K562 (cell line): Measurements from ENCODE around the gene KDM5A. TPM values are rescaled to one million over a fixed set of nuclear protein-coding genes. Genes with fewer than 3 reads are reported as not detected.

Experiments
- ATAC-seq: fragments of 200-7000 bp; cut with Tn5 transposase; 3 replicates; pipeline ENCODE4 v1.9.1; 2020; ENCODE audit warnings: moderate library complexity
- BruUV-seq: library from RNA; stranded (reverse); fragments of 400-500 nt; replicated peaks from 2 replicates; lab custom pipeline; 2021; lab: Mats Ljungman, UMichigan
- CTCF ChIA-PET: fragments of 300-600 bp; formaldehyde crosslinking; extraction: SDS; loops from one replicate; lab custom pipeline; 2021; ENCODE audit warnings: low intra/inter-chr PET ratio; lab: Yijun Ruan, JAX
- POLR2A ChIA-PET: fragments of 300-600, 350-650 bp; sonication (Branson Sonifier 250); formaldehyde crosslinking; extraction: SDS; loops from one replicate; lab custom pipeline; 2021; ENCODE audit warnings: antibody characterized with exemption, inconsistent platforms; lab: Yijun Ruan, JAX
- DNase-seq, 4 experiments: peaks; one replicate each; pipeline versions ENCODE4 v3.0.0 to v3.0.0-alpha.2; 2011 to 2018; ENCODE audit warnings: low spot score in 3 of 4, mixed read lengths in 3 of 4; ENCODE audit errors: extremely low read depth in 1 of 4
- FAIRE-seq: peaks from 2 replicates; lab custom pipeline; 2011; peaks lifted over from hg19 to GRCh38; lab: Jason Lieb, UNC
- H2AFZ ChIP-seq: 2 replicates; pipeline ENCODE4 v1.6.0; 2011; ENCODE audit warnings: low read depth, low read length, control low read depth, inconsistent platforms
- H3K27ac ChIP-seq: fragments of 200-600 bp; 3 replicates; pipeline ENCODE4 v1.8.0; 2011; ENCODE audit warnings: low read depth, mild to moderate bottlenecking, control low read depth, inconsistent platforms, low read length, moderate library complexity, mixed read lengths; ENCODE audit errors: extremely low read depth
- H3K27me3 ChIP-seq, 2 experiments: fragments of 300-600 bp in 1 of 2; 2 replicates in 1 of 2; 3 replicates in 1 of 2; pipeline versions ENCODE4 v1.6.0 to v1.8.0; 2011; ENCODE audit warnings: inconsistent platforms in 2 of 2, low read length in 2 of 2, mild to moderate bottlenecking in 1 of 2, mixed read lengths in 1 of 2, moderate library complexity in 1 of 2; ENCODE audit not compliant: control insufficient read depth in 2 of 2, insufficient read depth in 2 of 2
- H3K36me3 ChIP-seq: fragments of 300-600 bp; 3 replicates; pipeline ENCODE4 v1.8.0; 2011; ENCODE audit warnings: mild to moderate bottlenecking, low read length, inconsistent platforms; ENCODE audit not compliant: control insufficient read depth, insufficient read depth
- H3K4me1 ChIP-seq, 2 experiments: fragments of 200-600 bp in 1 of 2; replicated peaks in 1 of 2; 2 replicates in 1 of 2; 3 replicates in 1 of 2; pipeline versions ENCODE4 v1.5.1 to v1.8.0; 2011; ENCODE audit warnings: inconsistent platforms in 2 of 2, low read length in 2 of 2, mild to moderate bottlenecking in 1 of 2, mixed read lengths in 1 of 2, moderate library complexity in 1 of 2; ENCODE audit not compliant: control insufficient read depth in 2 of 2, insufficient read depth in 2 of 2
- H3K4me2 ChIP-seq: 2 replicates; pipeline ENCODE4 v1.6.1; 2011; ENCODE audit warnings: low read length, control low read depth, inconsistent platforms, mixed read lengths; ENCODE audit not compliant: insufficient read depth
- H3K4me3 ChIP-seq: fragments of 200-600 bp; sonication (generic), shearing (Covaris generic); 2 replicates; pipeline ENCODE4 v1.5.1; 2016; ENCODE audit warnings: control low read depth, inconsistent platforms
- H3K79me2 ChIP-seq: fragments of 200-600 bp; 3 replicates; pipeline ENCODE4 v1.8.0; 2011; ENCODE audit warnings: low read length, inconsistent platforms; ENCODE audit not compliant: control insufficient read depth, insufficient read depth
- H3K9ac ChIP-seq, 2 experiments: 2 replicates each; pipeline versions ENCODE4 v1.6.0 to v1.6.1; 2011; ENCODE audit warnings: low read depth in 2 of 2, low read length in 2 of 2, control low read depth in 1 of 2, inconsistent platforms in 1 of 2, mild to moderate bottlenecking in 1 of 2, mixed read lengths in 1 of 2; ENCODE audit not compliant: insufficient read depth in 1 of 2
- H3K9me1 ChIP-seq: one replicate; pipeline ENCODE4 v1.6.0; 2011; ENCODE audit warnings: inconsistent platforms, mild to moderate bottlenecking, low read length, moderate library complexity; ENCODE audit not compliant: control insufficient read depth, insufficient read depth
- H3K9me3 ChIP-seq: replicated peaks from 2 replicates; pipeline ENCODE4 v1.5.1; 2011; ENCODE audit warnings: low read depth, low read length, inconsistent platforms; ENCODE audit not compliant: control insufficient read depth, insufficient read depth
- H4K20me1 ChIP-seq: replicated peaks from 2 replicates; pipeline ENCODE4 v1.6.1; 2011; ENCODE audit warnings: low read length, inconsistent platforms, mixed read lengths; ENCODE audit not compliant: control insufficient read depth, insufficient read depth
- BCLAF1 ChIP-seq, 2 experiments: fragments of 450-650 bp in 1 of 2; IDR thresholded peaks; 2 replicates each; pipeline ENCODE4 v1.6.1; 2011 to 2017; ENCODE audit warnings: low read depth in 2 of 2, antibody characterized with exemption in 1 of 2, borderline replicate concordance in 1 of 2, low read length in 1 of 2, mild to moderate bottlenecking in 1 of 2, mixed read lengths in 1 of 2; ENCODE audit not compliant: control insufficient read depth in 1 of 2
- CTCFL ChIP-seq: IDR thresholded peaks from 2 replicates; pipeline ENCODE4 v1.6.1; 2011; ENCODE audit warnings: borderline replicate concordance, low read depth, mild to moderate bottlenecking, moderate library complexity, low read length; ENCODE audit not compliant: insufficient read depth, poor library complexity, severe bottlenecking
- KDM5B ChIP-seq: fragments of 200-600 bp; sonication (generic); IDR thresholded peaks from 2 replicates; pipeline ENCODE4 v1.6.1; 2012; ENCODE audit warnings: low read depth, mild to moderate bottlenecking, moderate library complexity, low read length, control low read depth, inconsistent platforms; ENCODE audit not compliant: insufficient replicate concordance
- KLF6 ChIP-seq: fragments of 250-450 bp; sonication (Bioruptor Pico); IDR thresholded peaks from 2 replicates; pipeline ENCODE4 v1.4.0; 2020; ENCODE audit warnings: mild to moderate bottlenecking, moderate library complexity, borderline replicate concordance
- MTA3 ChIP-seq: fragments of 450-650 bp; formaldehyde crosslinking; IDR thresholded peaks from 2 replicates; pipeline ENCODE4 v1.6.1; 2017; ENCODE audit warnings: mild to moderate bottlenecking, borderline replicate concordance
- MXD1 ChIP-seq: fragments of 250-450 bp; sonication (Bioruptor Pico); IDR thresholded peaks from 2 replicates; pipeline ENCODE4 v1.8.0; 2021; ENCODE audit warnings: borderline replicate concordance, mild to moderate bottlenecking, moderate library complexity; ENCODE audit not compliant: poor library complexity, severe bottlenecking
- NUFIP1 ChIP-seq: fragments of 450-650 bp; IDR thresholded peaks from 2 replicates; pipeline ENCODE4 v1.6.1; 2018; ENCODE audit not compliant: partially characterized antibody
- SMARCC2 ChIP-seq: fragments of 450-650 bp; IDR thresholded peaks from 2 replicates; pipeline ENCODE4 v1.6.1; 2017; ENCODE audit warnings: antibody characterized with exemption, moderate library complexity, mild to moderate bottlenecking, low read depth
- ZNF239 ChIP-seq: fragments of 250-450 bp; sonication (Bioruptor Pico); IDR thresholded peaks from 2 replicates; pipeline ENCODE4 v1.4.0; 2020; ENCODE audit warnings: mild to moderate bottlenecking
- WGBS: fragments of 100-300 bp; shearing (Covaris generic); methylation state at CpG from one replicate; pipeline ENCODE4 v1.1.6; 2016; ENCODE audit warnings: low coverage, mixed read lengths; ENCODE audit not compliant: insufficient coverage; ENCODE audit errors: missing lambda C conversion rate; 5-methylcytosine and 5-hydroxymethylcytosine counted together
- in situ Hi-C: fragments of 300-500 bp; cut with MboI; formaldehyde crosslinking; loops from 4 replicates; pipeline ENCODE4 v1.15.0; 2018; ENCODE audit warnings: inconsistent platforms, mixed read lengths
- intact Hi-C: fragments of 100-400 bp; cut with micrococcal nuclease; formaldehyde crosslinking; loops from 2 replicates; pipeline ENCODE4 v1.14.2; 2022
- polyA plus RNA-seq, 8 experiments: library from polyadenylated mRNA; depleted of rRNA in 4 of 8; stranded (reverse) in 5 of 8; unstranded in 3 of 8; fragments of >200 nt; fragmentation: Nextera tagmentation in 2 of 8; fragmentation: Illumina TruSeq in 1 of 8; extraction: Ambion mirVana in 2 of 8; extraction: Trizol in 1 of 8; gene quantifications; 2 replicates each; pipeline versions ENCODE4 v1.2.1 to v1.2.3, GENCODE V29; 2011 to 2014; ENCODE audit warnings: inconsistent platforms in 1 of 8, missing spikeins in 1 of 8
- total RNA-seq, 7 experiments: library from RNA; depleted of rRNA in 6 of 7; stranded (reverse); fragments of >200 nt in 6 of 7; fragmentation: Illumina TruSeq in 2 of 7; extraction: Trizol in 2 of 7; gene quantifications; 2 replicates each; pipeline versions ENCODE4 v1.2.1 to v1.2.3, GENCODE V29; 2011 to 2021; ENCODE audit warnings: low replicate concordance in 1 of 7

Gene KDM5A
- total and polyA plus RNA-seq, 9 of the 15 experiments (the other 6 are each of a cell fraction or from before 2014, with no cell fraction given): 5.5 to 35.1 (median 13.1) TPM

GRCh38 chr12:273382-273781, 115.7 kb downstream of the KDM5A start:
- Histone ChIP-seq H3K36me3 (no peaks in the 10 kb centered on the region), H3K4me2 (no peak overlapping the region)
- DNase-seq: no peak
- TF ChIP-seq SMARCC2: no peak
- TF ChIP-seq, all 486 proteins: peak for 0
- H3K27ac ChIP-seq: no peak overlapping the region
- no peaks in the 10 kb centered on the region for H3K9me3 ChIP-seq
- ATAC-seq (no peak), FAIRE-seq (no peak)
- no peaks in the 10 kb centered on the region for H3K4me1 ChIP-seq
- H2AFZ ChIP-seq: no peak overlapping the region
- in situ Hi-C loops (no loop called here), intact Hi-C loops (no loop called here)
- no peaks in the 10 kb centered on the region for H3K9me1 ChIP-seq
- no peak overlapping the region for H3K9ac ChIP-seq
- no peaks in the 10 kb centered on the region for H4K20me1 ChIP-seq
- no TSS peak for BruUV-seq
- no peak overlapping the region for H3K4me3 ChIP-seq
- 5% methylated on average over 3 of the region's 3 CpGs for WGBS
- CTCF ChIA-PET: no interaction called here
- no peaks in the 10 kb centered on the region for H3K79me2 ChIP-seq
- H3K27me3 ChIP-seq: no peaks in the 10 kb centered on the region
- POLR2A ChIA-PET: no interaction called here

DNA sequence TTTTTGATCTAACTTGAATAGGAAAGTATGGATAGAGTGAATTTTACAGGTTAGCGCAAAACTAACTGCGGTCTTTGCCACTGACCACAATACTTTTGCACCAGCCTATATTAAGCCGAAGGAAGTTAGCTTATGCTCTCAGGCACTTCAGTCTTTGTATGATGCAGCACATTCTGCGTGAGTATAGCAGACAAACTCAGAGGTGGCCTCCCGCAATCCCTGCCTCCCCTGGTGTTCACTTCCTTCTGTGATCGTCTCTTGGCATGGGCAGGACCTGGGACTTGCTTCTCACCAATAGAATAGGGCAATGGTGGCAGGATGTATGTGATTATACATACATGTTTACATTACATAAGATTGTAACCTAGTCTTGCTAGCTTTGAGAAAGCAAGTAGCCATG, 116.2 kb downstream of the KDM5A start:
- POLR2A ChIA-PET: no interaction called here
- Histone ChIP-seq H3K9ac (no peak overlapping the region), H3K4me3 (no peak overlapping the region), H3K9me1 (no peaks in the 10 kb centered on the region), H3K9me3 (no peaks in the 10 kb centered on the region), H4K20me1 (no peaks in the 10 kb centered on the region), H3K4me1 (no peaks in the 10 kb centered on the region), H2AFZ (no peak overlapping the region), H3K27ac (no peak overlapping the region), H3K4me2 (no peak overlapping the region), H3K36me3 (no peaks in the 10 kb centered on the region), H3K79me2 (no peaks in the 10 kb centered on the region), H3K27me3 (no peaks in the 10 kb centered on the region)
- intact Hi-C loops: no loop called here
- 58% methylated on average over 6 of the region's 6 CpGs for WGBS
- FAIRE-seq (no peak), DNase-seq (no peak), ATAC-seq (no peak)
- in situ Hi-C loops: no loop called here
- CTCF ChIA-PET: no interaction called here
- BruUV-seq: no TSS peak
- TF ChIP-seq ZNF239: no peak
- no peak for TF ChIP-seq CTCFL
- TF ChIP-seq MTA3: no peak
- no peak for TF ChIP-seq NUFIP1
- no peak for TF ChIP-seq KDM5B
- no peak for TF ChIP-seq MXD1 (CRISPR knock-in tag)
- TF ChIP-seq BCLAF1 (IDR thresholded peaks at IDR 0.05; ENCODE audit: borderline replicate concordance in 1 of 2, control insufficient read depth in 1 of 2, low read depth in 2 of 2, low read length in 1 of 2): no peak
- no peak for TF ChIP-seq KLF6 (CRISPR knock-in tag)
